GM18498 (cell line): Measurements from ENCODE around the gene PCDHA1.

Source experiments
- ATAC-seq: cut with Tn5 transposase; IDR thresholded peaks from one replicate; pipeline ENCODE4 v1.9.1; 2021; ENCODE audit warnings: mild to moderate bottlenecking, moderate library complexity; ENCODE audit not compliant: unreplicated experiment

Gene PCDHA1

DNA sequence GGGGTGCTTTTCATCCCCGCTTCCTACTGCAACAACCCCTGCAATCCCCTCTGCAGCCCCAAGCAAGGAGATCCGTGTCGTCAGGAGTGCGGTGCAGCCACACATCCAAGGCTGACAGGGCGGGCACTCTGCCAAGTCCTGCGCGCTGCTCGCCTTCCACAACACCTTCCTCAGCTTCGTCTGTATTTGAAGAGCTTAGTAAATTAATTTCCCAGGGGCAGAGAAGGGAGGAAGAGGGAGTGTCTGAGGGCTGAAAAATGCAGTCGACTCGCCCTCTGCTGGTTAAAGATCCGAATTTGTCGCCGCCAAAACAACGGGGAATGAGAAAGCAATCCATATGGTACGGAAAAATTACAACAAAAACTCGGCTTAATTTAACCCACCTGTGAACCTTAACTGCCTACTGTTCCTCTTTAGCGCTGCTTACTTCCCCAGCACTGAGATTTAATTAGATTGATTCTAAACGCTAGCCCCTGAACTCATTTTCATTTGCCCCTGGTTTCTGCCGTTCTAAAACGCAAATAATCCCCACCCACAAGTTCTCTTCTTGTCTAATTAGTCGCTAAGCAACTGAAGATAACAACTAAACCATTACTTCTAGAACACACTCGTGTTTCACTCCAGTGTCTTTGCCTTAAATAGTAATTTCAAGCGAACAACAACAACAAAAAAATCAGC is 254.3 kb downstream of the PCDHA1 start:
- no peak for ATAC-seq

DNA sequence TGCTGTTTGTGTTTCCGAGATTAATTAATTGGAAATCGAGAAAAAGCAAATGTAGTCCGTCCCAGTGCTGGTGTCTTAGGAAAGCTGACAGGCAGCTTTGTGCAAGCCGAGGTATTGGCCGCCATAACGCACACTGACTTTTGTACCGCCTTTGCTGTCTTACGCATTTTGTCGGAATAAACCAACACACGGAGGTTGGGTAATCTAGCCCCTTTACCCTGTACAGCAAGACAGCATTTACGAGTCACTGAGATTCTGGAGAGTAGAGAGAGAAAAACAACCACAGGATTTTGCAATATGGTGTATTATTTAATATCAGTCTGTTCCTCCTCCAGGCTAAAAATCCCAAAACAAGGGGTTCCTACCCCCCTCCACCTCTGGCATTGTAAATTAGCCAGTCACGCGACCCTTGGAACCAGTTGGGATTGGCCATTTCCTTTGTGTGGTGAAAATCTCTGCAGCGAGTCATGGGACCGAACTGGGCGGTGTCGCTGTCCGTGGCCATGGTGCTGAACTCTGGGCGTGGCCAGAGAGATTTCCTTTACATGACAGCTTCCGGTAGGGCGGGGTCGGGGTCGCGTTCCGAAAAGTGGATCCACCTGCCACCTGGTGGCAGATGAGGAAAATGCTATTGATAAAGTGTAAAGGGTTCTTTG is 255.0 kb downstream of the PCDHA1 start:
- no peak for ATAC-seq

DNA sequence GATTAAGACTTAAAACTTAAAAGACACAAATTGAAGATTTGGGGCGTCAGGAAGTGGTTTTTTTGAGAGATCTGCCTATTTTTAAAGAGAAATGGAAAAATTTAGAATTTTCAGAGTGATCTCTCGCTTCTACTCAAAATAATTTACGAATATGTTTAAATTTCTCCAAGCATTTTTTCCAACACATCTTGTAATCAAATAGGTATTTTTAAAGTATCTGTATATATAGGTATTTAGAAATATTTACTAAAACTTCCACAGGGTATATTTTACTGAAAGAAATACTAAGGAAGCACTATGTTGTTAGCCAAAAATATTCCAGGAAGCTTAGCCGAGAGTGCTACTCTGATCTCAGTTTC is 255.5 kb downstream of the PCDHA1 start:
- no peak for ATAC-seq

DNA sequence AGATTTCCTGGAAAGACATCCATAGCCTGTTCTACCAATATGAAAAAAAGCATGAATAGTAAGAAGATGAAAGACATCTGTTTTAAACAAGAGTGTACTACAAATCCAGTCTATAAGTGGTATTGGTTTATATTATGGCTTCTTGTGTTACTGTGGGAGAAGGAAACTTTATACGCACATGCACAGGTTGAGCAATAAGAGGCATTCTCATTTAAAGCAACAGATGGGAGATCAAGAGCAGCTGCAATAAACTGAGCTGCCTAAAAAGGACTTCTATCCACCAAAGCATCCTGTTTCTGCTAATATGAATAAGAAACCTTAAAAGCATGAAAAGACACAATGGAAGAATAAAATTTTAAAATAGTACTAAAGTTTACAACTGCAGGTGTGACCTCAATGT is 256.6 kb downstream of the PCDHA1 start:
- ATAC-seq, result no peak

DNA sequence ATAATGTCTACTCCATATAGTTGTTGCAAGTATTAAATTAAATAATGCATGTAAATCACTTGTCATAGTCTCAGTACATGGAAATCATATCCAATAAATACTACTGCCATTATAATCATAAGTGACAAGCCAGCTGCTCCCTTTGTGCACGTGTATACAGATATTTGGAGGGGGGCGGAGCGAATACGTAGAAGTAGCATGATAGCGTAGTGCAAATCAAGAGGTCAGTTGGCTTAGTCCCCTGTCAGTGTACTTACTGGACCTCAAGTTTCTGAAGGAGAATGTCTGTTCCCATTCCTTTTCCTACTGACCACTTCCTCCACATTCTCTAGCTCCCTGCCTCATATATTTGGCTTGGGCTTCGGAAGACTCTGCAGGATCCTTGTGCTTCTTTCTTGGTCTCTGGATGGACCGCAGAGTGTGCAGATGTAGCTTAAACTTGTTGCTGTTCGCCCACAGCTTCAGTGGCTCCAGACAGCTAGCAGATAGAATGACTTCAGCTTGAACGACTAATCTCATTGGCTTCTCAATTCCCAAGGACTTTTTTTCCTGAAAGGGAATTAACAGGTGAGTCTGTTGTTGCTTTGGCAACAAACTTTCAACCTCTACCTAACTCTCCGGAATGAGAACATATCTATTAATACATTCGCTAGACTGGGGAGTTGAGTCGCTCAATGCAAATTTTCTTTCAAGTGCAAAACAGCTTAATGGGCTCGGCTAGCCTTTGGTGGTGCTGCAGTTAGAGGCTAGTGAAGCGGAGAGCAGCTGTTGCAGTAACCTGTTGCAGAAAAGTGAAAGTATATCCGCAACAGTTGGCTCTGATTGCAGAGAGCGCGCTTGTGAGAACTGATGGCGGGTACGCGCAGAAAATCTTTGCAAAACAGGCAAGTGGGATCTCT is 264.9 kb downstream of the PCDHA1 start, which contains the start of gene PCDHB1:
Gene PCDHB1 (plus strand): TSS at position 753 of the 899 bp plus-strand sequence. CDS start 97 bp downstream, at position 850.
- no peak for ATAC-seq

DNA sequence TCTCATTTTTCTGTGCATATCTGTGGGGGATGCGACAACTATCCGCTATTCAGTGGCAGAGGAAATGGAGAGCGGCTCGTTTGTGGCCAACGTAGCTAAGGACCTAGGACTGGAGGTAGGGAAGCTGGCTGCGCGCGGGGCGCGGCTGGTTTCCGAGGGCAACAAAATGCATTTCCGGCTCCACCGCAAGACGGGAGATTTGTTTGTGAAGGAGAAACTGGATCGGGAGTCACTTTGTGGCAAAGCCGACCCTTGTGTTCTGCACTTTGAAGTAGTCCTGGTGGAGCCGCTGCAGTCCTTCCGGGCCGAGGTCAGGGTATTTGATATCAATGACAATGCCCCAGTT is 265.6 kb downstream of the PCDHA1 start:
- ATAC-seq, result no peak
